GM21529 (cell line): ENCODE results near the gene ZNG1F.
"Not testable (repeated sequence)": the region's sequence is repeated elsewhere in the genome, so short reads cannot be mapped to it uniquely, and the experiment has no call there.

ENCODE experiments used
- ATAC-seq: cut with Tn5 transposase; IDR thresholded peaks from one replicate; pipeline ENCODE4 v1.9.1; 2021; ENCODE audit not compliant: unreplicated experiment

ZNG1F gene

GRCh38 chr9:41123812-41124211 lies 65.3 kb downstream of the ZNG1F start:
- not testable (repeated sequence) for ATAC-seq

- not testable (repeated sequence) for ATAC-seq
Measured at GRCh38 chr9:41123396-41123795, 65.7 kb downstream of the ZNG1F start.

GRCh38 chr9:41120696-41121095 lies 68.4 kb downstream of the ZNG1F start:
- not testable (repeated sequence) for ATAC-seq

GRCh38 chr9:41119719-41120118 lies 69.4 kb downstream of the ZNG1F start:
- not testable (repeated sequence) for ATAC-seq

GRCh38 chr9:41119311-41119710 lies 69.8 kb downstream of the ZNG1F start:
- ATAC-seq = not testable (repeated sequence)

- not testable (repeated sequence) for ATAC-seq
Measured at GRCh38 chr9:41113348-41113747, 75.8 kb downstream of the ZNG1F start.

- ATAC-seq = not testable (repeated sequence)
Measured at GRCh38 chr9:41111414-41111813, 77.7 kb downstream of the ZNG1F start.

GRCh38 chr9:41110913-41111312 lies 78.2 kb downstream of the ZNG1F start:
- not testable (repeated sequence) for ATAC-seq

- not testable (repeated sequence) for ATAC-seq
Measured at GRCh38 chr9:41109253-41109652, 79.9 kb downstream of the ZNG1F start.

- not testable (repeated sequence) for ATAC-seq
Measured at GRCh38 chr9:41108816-41109215, 80.3 kb downstream of the ZNG1F start.

GRCh38 chr9:41106472-41107116 lies 82.5 kb downstream of the ZNG1F start:
- not testable (repeated sequence) for ATAC-seq

GRCh38 chr9:41105557-41106253 lies 83.4 kb downstream of the ZNG1F start:
- not testable (repeated sequence) for ATAC-seq

GRCh38 chr9:41104542-41104941 lies 84.6 kb downstream of the ZNG1F start:
- ATAC-seq = not testable (repeated sequence)

GRCh38 chr9:41100508-41100907 lies 88.6 kb downstream of the ZNG1F start:
- ATAC-seq = not testable (repeated sequence)

GRCh38 chr9:41098759-41099158 lies 90.4 kb downstream of the ZNG1F start:
- ATAC-seq = not testable (repeated sequence)

- ATAC-seq = not testable (repeated sequence)
Measured at GRCh38 chr9:41095060-41095459, 94.1 kb downstream of the ZNG1F start.

GRCh38 chr9:41094010-41094773 lies 94.9 kb downstream of the ZNG1F start:
- not testable (repeated sequence) for ATAC-seq

- not testable (repeated sequence) for ATAC-seq
Measured at GRCh38 chr9:41090922-41091321, 98.2 kb downstream of the ZNG1F start.

GRCh38 chr9:41090386-41090785 lies 98.7 kb downstream of the ZNG1F start:
- ATAC-seq = not testable (repeated sequence)

GRCh38 chr9:41088450-41089059 lies 100.6 kb downstream of the ZNG1F start:
- peak; percentile 73 for ATAC-seq

GRCh38 chr9:41087929-41088328 lies 101.2 kb downstream of the ZNG1F start:
- not testable (repeated sequence) for ATAC-seq
